Spleen (tissue), 11 donors: ENCODE measurements around the gene MAP7D3. TPM values are rescaled to one million over a fixed set of nuclear protein-coding genes. Genes with fewer than 3 reads are reported as not detected.

Experiments used
- DNase-seq: peaks from one replicate; pipeline ENCODE4 v3.0.0-alpha.2; 2020
- H3K27ac ChIP-seq, 8 donors: fragments of 200-600 bp; sonication (generic) in 7 of 8; 1 replicate in 4 of 8; 2 replicates in 4 of 8; pipeline versions ENCODE4 v1.5.0 to v1.8.0; 2016 to 2021; ENCODE audit warnings: inconsistent platforms in 4 of 8, mild to moderate bottlenecking in 4 of 8, moderate library complexity in 1 of 8
- H3K27me3 ChIP-seq, 7 donors: fragments of 200-600 bp; sonication (generic) in 6 of 7; replicated peaks in 1 of 7; 1 replicate in 4 of 7; 2 replicates in 3 of 7; pipeline versions ENCODE4 v1.5.0 to v1.8.0; 2016 to 2021; ENCODE audit warnings: inconsistent platforms in 3 of 7, mild to moderate bottlenecking in 1 of 7
- H3K36me3 ChIP-seq, 6 donors: fragments of 200-600 bp; sonication (generic) in 5 of 6; 1 replicate in 4 of 6; 2 replicates in 2 of 6; pipeline versions ENCODE4 v1.5.0 to v1.8.0; 2016 to 2021; ENCODE audit warnings: inconsistent platforms in 2 of 6
- H3K4me1 ChIP-seq, 6 donors: fragments of 200-600 bp; sonication (generic) in 5 of 6; 1 replicate in 3 of 6; 2 replicates in 3 of 6; pipeline versions ENCODE4 v1.5.0 to v1.8.0; 2016 to 2021; ENCODE audit warnings: inconsistent platforms in 3 of 6
- H3K4me3 ChIP-seq, 8 donors: fragments of 200-600 bp; sonication (generic) in 7 of 8; 1 replicate in 4 of 8; 2 replicates in 4 of 8; pipeline versions ENCODE4 v1.5.0 to v1.8.0; 2016 to 2021; ENCODE audit warnings: inconsistent platforms in 4 of 8, mild to moderate bottlenecking in 4 of 8, moderate library complexity in 2 of 8
- H3K9me3 ChIP-seq, 8 donors: fragments of 200-600 bp; sonication (generic) in 7 of 8; 1 replicate in 4 of 8; 2 replicates in 4 of 8; pipeline versions ENCODE4 v1.5.0 to v1.8.0; 2016 to 2021; ENCODE audit warnings: inconsistent platforms in 4 of 8
- CTCF ChIP-seq, 11 experiments: fragments of 200-600 bp in 7 of 11; fragments of 450-650 bp in 4 of 11; sonication (generic) in 4 of 11; IDR thresholded peaks in 8 of 11; conservative IDR thresholded peaks in 3 of 11; 1 replicate in 7 of 11; 2 replicates in 4 of 11; pipeline versions ENCODE4 v1.4.0 to v1.8.0; 2016 to 2021; ENCODE audit warnings: antibody characterized with exemption in 11 of 11, inconsistent platforms in 4 of 11, mild to moderate bottlenecking in 1 of 11
- POLR2A ChIP-seq, 3 donors: fragments of 450-650 bp; IDR thresholded peaks; one replicate each; pipeline ENCODE4 v1.5.1; 2017; ENCODE audit warnings: antibody characterized with exemption in 3 of 3, mild to moderate bottlenecking in 1 of 3
- POLR2AphosphoS5 ChIP-seq, 3 donors: sonication (generic); formaldehyde crosslinking; IDR thresholded peaks; one replicate each; pipeline ENCODE4 v1.5.1; 2017; ENCODE audit warnings: antibody characterized with exemption in 3 of 3
- WGBS, 5 donors: extraction: QIAGEN DNeasy Blood & Tissue Kit in 3 of 5; methylation state at CpG; one replicate each; pipeline versions ENCODE4 v1.1.5 to v1.1.7; 2013 to 2018; 5-methylcytosine and 5-hydroxymethylcytosine counted together
- intact Hi-C: fragments of 100-400 bp; cut with DNase I; formaldehyde crosslinking; loops from one replicate; pipeline ENCODE4 v1.15.0; 2023; ENCODE audit warnings: low total_unique reads
- polyA plus RNA-seq, 3 donors: library from polyadenylated mRNA; stranded (reverse); fragments of 200-250 nt; gene quantifications; one replicate each; pipeline ENCODE4 v1.2.1, GENCODE V29; 2013
- total RNA-seq, 7 donors: library from RNA; depleted of rRNA in 3 of 7; stranded (reverse); fragments of >200 nt in 3 of 7; fragmentation: NEBNext Ultra II Directional in 4 of 7; extraction: Animal tissue kit (Norgen Biotek cat#: 25700) in 4 of 7; gene quantifications; one replicate each; pipeline versions ENCODE4 v1.1.0 to v1.2.1, GENCODE V29; 2016 to 2021
- donor health status: healthy with polysubstance abuse.
- donor health status: DM: no; HTN: no; CAD: no; lungs with moderate emphysema.
- donor health status: DM: no; HTN: no; CAD: no.
- donor health status: Bipolar disorder and iron deficiency.
- donor health status: healthy.
- donor health status: DM: no; HTN: no; CAD: no.
- donor health status: DM: yes; HTN: yes; CAD: no.

Gene MAP7D3
- total and polyA plus RNA-seq, 10 donors = 7.4 to 17.6 (median 12.2) TPM

DNA sequence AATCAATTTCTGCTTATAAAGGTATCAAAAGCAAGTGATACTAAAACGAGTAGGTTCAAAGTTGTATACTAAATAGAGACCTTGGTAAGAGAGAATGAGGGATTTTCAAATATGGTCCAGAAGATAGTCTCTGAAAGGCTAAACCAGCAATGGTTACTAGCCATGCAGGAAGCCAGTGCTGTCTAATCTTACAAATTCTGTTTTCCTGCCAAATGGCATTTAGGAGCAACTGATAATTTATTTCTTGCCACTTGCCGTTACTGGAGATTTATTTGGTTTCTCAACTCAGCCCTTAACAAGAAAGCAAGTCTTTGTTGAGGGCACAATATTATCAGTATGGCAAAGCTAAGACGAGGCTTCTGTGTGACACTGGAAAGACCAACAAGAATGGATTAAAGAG lies 47.2 kb downstream of the MAP7D3 start:
- Histone ChIP-seq H3K9me3 (no peaks in the 10 kb centered on the region), H3K4me3 (no peak overlapping the region), H3K4me1 (peaks cover 0 to 22% (median 13%) of the 10 kb centered on the region in 6 donors), H3K27ac (peak overlapping the region in 7 of 8 donors; percentile 9 to 62 (median 44)), H3K27me3 (peaks cover 0 to 6% (median 0%) of the 10 kb centered on the region in 7 donors), H3K36me3 (peaks cover 0 to 17% (median 2%) of the 10 kb centered on the region in 6 donors)
- TF ChIP-seq POLR2AphosphoS5 (IDR thresholded peaks at IDR 0.05) (no peak), CTCF (IDR thresholded peaks at IDR 0.05 in 8 of 11, conservative IDR thresholded peaks at IDR 0.05 in 3 of 11) (no peak), POLR2A (IDR thresholded peaks at IDR 0.05) (no peak)
- intact Hi-C loops = no loop called here
- DNase-seq = no peak
- WGBS, 5 donors = 22 to 33% (median 29%) methylated on average over 3 of the region's 3 CpGs

- H3K27me3 ChIP-seq = peaks cover 0 to 6% (median 0%) of the 10 kb centered on the region in 7 donors
- no peak overlapping the region for H3K4me3 ChIP-seq
- H3K27ac ChIP-seq = peak overlapping the region in 4 of 8 donors; percentile 44 to 62 (median 60)
- no peaks in the 10 kb centered on the region for H3K9me3 ChIP-seq
- DNase-seq = no peak
- no peak for TF ChIP-seq POLR2AphosphoS5 (IDR thresholded peaks at IDR 0.05)
- no peak for TF ChIP-seq CTCF (IDR thresholded peaks at IDR 0.05 in 8 of 11, conservative IDR thresholded peaks at IDR 0.05 in 3 of 11)
- no peak for TF ChIP-seq POLR2A (IDR thresholded peaks at IDR 0.05)
- intact Hi-C loops = no loop called here
- peaks cover 0 to 16% (median 2%) of the 10 kb centered on the region in 6 donors for H3K36me3 ChIP-seq
- H3K4me1 ChIP-seq = peaks cover 0 to 20% (median 12%) of the 10 kb centered on the region in 6 donors
Measured at GRCh38 chrX:136203438-136203837, 47.8 kb downstream of the MAP7D3 start.

DNA sequence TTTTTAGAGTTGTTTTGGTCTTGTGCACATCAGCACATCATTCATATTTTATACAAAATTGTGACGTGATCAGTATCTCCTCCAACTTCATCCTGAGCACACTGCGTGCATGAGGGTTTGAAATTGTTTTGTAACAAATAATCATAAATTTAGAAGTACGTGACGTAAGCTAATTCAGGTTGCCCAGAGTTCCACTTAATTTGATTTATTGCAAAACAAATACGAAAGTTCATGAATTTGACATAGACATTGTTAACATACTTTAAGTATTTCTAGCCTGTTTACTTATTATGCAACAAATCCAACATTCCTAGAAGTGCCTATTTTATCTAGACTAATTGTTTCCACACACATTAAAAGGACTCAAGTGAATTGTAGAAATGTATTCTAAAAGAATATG lies 48.3 kb downstream of the MAP7D3 start:
- H3K9me3 ChIP-seq = no peaks in the 10 kb centered on the region
- TF ChIP-seq CTCF (IDR thresholded peaks at IDR 0.05 in 8 of 11, conservative IDR thresholded peaks at IDR 0.05 in 3 of 11) = no peak
- no peak for TF ChIP-seq POLR2AphosphoS5 (IDR thresholded peaks at IDR 0.05)
- TF ChIP-seq POLR2A (IDR thresholded peaks at IDR 0.05) = no peak
- H3K36me3 ChIP-seq = peaks cover 0 to 11% (median 2%) of the 10 kb centered on the region in 6 donors
- peaks cover 0 to 20% (median 12%) of the 10 kb centered on the region in 6 donors for H3K4me1 ChIP-seq
- 62 to 81% (median 66%) methylated on average over 5 of the region's 5 CpGs for WGBS, 5 donors
- no peak for DNase-seq
- intact Hi-C loops = no loop called here
- no peak overlapping the region for H3K4me3 ChIP-seq
- H3K27ac ChIP-seq = peak overlapping the region in 3 of 8 donors; percentile 10 to 47 (median 41)
- peaks cover 0 to 3% (median 0%) of the 10 kb centered on the region in 7 donors for H3K27me3 ChIP-seq

DNA sequence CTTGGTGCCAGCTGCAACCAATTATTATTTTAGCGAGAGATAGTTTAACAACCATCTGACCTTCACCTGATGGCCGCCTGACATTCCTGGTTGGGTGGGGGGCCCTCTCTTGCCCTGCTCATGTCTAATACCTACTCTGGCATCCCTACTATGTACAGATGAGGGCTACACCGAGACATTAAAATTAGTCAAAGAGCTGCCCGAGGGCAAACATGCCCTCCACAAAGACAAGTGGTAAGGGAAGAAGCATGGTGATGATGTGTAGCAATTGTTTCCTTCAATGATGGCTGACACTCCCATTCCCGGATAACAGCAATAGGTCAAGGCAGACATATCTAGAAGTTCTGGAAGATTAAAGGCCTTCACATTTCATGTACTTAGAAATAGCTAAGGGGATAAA lies 49.6 kb downstream of the MAP7D3 start:
- Histone ChIP-seq H3K9me3 (no peaks in the 10 kb centered on the region), H3K36me3 (no peaks in the 10 kb centered on the region), H3K27me3 (no peaks in the 10 kb centered on the region), H3K4me1 (peaks cover 0 to 20% (median 12%) of the 10 kb centered on the region in 6 donors), H3K4me3 (no peak overlapping the region), H3K27ac (peak overlapping the region in 1 of 8 donors; percentile 47)
- intact Hi-C loops = no loop called here
- WGBS, 5 donors = 75 to 86% (median 81%) methylated on average over 5 of the region's 5 CpGs
- no peak for TF ChIP-seq POLR2A (IDR thresholded peaks at IDR 0.05)
- TF ChIP-seq CTCF (IDR thresholded peaks at IDR 0.05 in 8 of 11, conservative IDR thresholded peaks at IDR 0.05 in 3 of 11) = no peak
- TF ChIP-seq POLR2AphosphoS5 (IDR thresholded peaks at IDR 0.05) = no peak
- DNase-seq = no peak
